Fibroblast of mammary gland (primary cell): ENCODE data around the gene EXTL1.

ENCODE experiments used
- DNase-seq: peaks from one replicate; pipeline ENCODE4 v3.0.0-alpha.2; 2010; ENCODE audit warnings: low read depth
- H3K4me3 ChIP-seq: 2 replicates; pipeline ENCODE4 v1.5.1; 2011; ENCODE audit warnings: low read depth, mild to moderate bottlenecking, low read length, moderate library complexity; ENCODE audit not compliant: control insufficient read depth
- CTCF ChIP-seq: conservative IDR thresholded peaks from 2 replicates; pipeline ENCODE4 v1.5.1; 2011; ENCODE audit warnings: low read depth, low read length, inconsistent platforms; ENCODE audit not compliant: control insufficient read depth, insufficient read depth

The EXTL1 gene

GRCh38 chr1:26009796-26010447, 11.7 kb upstream of the EXTL1 start:
- DNase-seq, result no peak
- no peak overlapping the region for H3K4me3 ChIP-seq
- TF ChIP-seq CTCF, result no peak

- H3K4me3 ChIP-seq, result no peak overlapping the region
- no peak for DNase-seq
- TF ChIP-seq CTCF, result no peak
These were observed 10.8 kb upstream of the EXTL1 start for GRCh38 chr1:26010825-26011224.

GRCh38 chr1:26012864-26013263, 8.7 kb upstream of the EXTL1 start:
- no peak for TF ChIP-seq CTCF
- H3K4me3 ChIP-seq, result no peak overlapping the region
- no peak for DNase-seq

- TF ChIP-seq CTCF, result no peak
- H3K4me3 ChIP-seq, result no peak overlapping the region
- no peak for DNase-seq
These were observed 7.4 kb upstream of the EXTL1 start for GRCh38 chr1:26014179-26014578.

GRCh38 chr1:26015358-26015757, 6.2 kb upstream of the EXTL1 start:
- no peak overlapping the region for H3K4me3 ChIP-seq
- peak; percentile 82 for DNase-seq
- TF ChIP-seq CTCF, result no peak

GRCh38 chr1:26016258-26016952, 5.2 kb upstream of the EXTL1 start:
- no peak for TF ChIP-seq CTCF
- H3K4me3 ChIP-seq, result no peak overlapping the region
- no peak for DNase-seq
